MM.1S (cell line): ENCODE data around the gene UGGT2.
"Not testable (repeated sequence)": the region's sequence is repeated elsewhere in the genome, so short reads cannot be mapped to it uniquely, and the experiment has no call there.

Experiments used
- DNase-seq: peaks from one replicate; pipeline ENCODE4 v3.0.0-alpha.2; 2015
- H2AFZ ChIP-seq: fragments of 300-600 bp; sonication (generic); 2 replicates; pipeline ENCODE4 v1.6.0; 2016; ENCODE audit warnings: antibody characterized with exemption, low read length
- H3F3A ChIP-seq: fragments of 300-600 bp; sonication (generic); 2 replicates; pipeline ENCODE4 v1.6.1; 2016; ENCODE audit warnings: mild to moderate bottlenecking, antibody characterized with exemption, low read length, moderate library complexity, mixed read lengths; ENCODE audit not compliant: insufficient read depth
- H3K27ac ChIP-seq: fragments of 300-600 bp; sonication (generic); 2 replicates; pipeline ENCODE4 v1.5.1; 2016; ENCODE audit warnings: mild to moderate bottlenecking, low read length
- H3K27me3 ChIP-seq: fragments of 300-600 bp; sonication (generic); replicated peaks from 2 replicates; pipeline ENCODE4 v1.6.0; 2016; ENCODE audit warnings: low read length; ENCODE audit not compliant: insufficient read depth
- H3K36me3 ChIP-seq: fragments of 300-600 bp; sonication (generic); replicated peaks from 2 replicates; pipeline ENCODE4 v1.6.1; 2016; ENCODE audit warnings: mild to moderate bottlenecking, low read length, mixed read lengths; ENCODE audit not compliant: insufficient read depth
- H3K4me1 ChIP-seq: fragments of 300-600 bp; sonication (generic); 2 replicates; pipeline ENCODE4 v1.6.1; 2016; ENCODE audit warnings: low read length, mixed read lengths
- H3K4me2 ChIP-seq: fragments of 300-600 bp; sonication (generic); 2 replicates; pipeline ENCODE4 v1.6.0; 2016; ENCODE audit warnings: low read depth, low read length
- H3K4me3 ChIP-seq: fragments of 300-600 bp; sonication (generic); 2 replicates; pipeline ENCODE4 v1.5.1; 2016; ENCODE audit warnings: low read length, mixed read lengths
- H3K79me2 ChIP-seq: fragments of 300-600 bp; sonication (generic); 2 replicates; pipeline ENCODE4 v1.6.1; 2016; ENCODE audit warnings: mixed run types, low read length, mixed read lengths
- H3K9ac ChIP-seq: fragments of 300-600 bp; sonication (generic); 2 replicates; pipeline ENCODE4 v1.6.1; 2016; ENCODE audit warnings: low read length, mixed read lengths
- H3K9me2 ChIP-seq: fragments of 300-600 bp; sonication (generic); replicated peaks from 2 replicates; pipeline ENCODE4 v1.6.1; 2016; ENCODE audit warnings: mild to moderate bottlenecking, low read length, mixed read lengths; ENCODE audit not compliant: insufficient read depth
- H3K9me3 ChIP-seq: fragments of 300-600 bp; sonication (generic); replicated peaks from 2 replicates; pipeline ENCODE4 v1.6.1; 2016; ENCODE audit warnings: mild to moderate bottlenecking, low read length, mixed read lengths; ENCODE audit not compliant: insufficient read depth
- H4K20me1 ChIP-seq: fragments of 300-600 bp; sonication (generic); 2 replicates; pipeline ENCODE4 v1.6.1; 2016; ENCODE audit warnings: mild to moderate bottlenecking, low read length, moderate library complexity, mixed read lengths; ENCODE audit not compliant: insufficient read depth
- EZH2 ChIP-seq: fragments of 300-600 bp; sonication (generic); optimal IDR thresholded peaks from 2 replicates; pipeline ENCODE3; 2017; ENCODE audit warnings: low read depth, mild to moderate bottlenecking, antibody characterized with exemption, low read length, mixed read lengths
- EZH2phosphoT487 ChIP-seq: fragments of 300-600 bp; sonication (generic); IDR thresholded peaks from 2 replicates; pipeline ENCODE4 v1.6.1; 2018; ENCODE audit warnings: antibody characterized with exemption, low read length
- TF ChIP-seq, protein P1 (sequence below): fragments of 300-600 bp; sonication (generic); IDR thresholded peaks from 2 replicates; pipeline ENCODE4 v1.5.1; 2016; ENCODE audit warnings: antibody characterized with exemption, low read length, mixed read lengths

UGGT2 gene

DNA sequence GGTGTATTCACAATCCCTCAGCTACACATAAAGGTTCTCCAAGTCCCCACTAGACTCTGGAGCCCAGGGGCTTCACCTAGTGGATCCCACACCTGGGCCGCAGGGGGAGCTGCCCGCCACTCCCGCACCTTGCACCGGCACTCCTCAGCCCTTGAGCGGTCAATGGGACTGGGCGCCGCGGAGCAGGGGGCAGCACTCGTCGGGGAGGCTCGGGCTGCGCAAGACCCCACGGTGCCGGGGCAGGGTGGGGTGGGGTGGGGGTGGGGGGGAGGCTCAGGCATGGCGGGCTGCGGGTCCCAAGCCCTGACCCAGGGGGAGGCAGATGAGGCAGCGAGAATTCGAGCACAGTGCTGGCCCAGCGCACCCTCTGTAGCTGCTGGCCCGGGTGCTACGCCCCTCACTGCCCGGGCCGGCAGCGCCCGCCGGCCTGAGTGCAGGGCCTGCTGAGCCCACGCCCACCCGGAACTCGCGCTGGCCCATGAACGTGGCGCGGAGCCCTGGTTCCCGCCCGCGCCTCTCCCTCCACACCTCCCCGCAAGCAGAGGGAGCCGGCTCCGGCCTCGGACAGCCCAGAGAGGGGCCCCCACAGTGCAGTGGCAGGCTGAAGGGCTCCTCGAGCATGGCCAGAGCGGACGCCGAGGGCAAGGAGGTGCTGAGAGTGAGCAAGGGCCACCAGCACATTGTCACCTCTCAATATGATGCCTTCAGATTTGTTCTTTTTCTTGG is 121.7 kb downstream of the UGGT2 start:
- no peaks in the 10 kb centered on the region for H3F3A ChIP-seq
- TF ChIP-seq, protein P1, sequence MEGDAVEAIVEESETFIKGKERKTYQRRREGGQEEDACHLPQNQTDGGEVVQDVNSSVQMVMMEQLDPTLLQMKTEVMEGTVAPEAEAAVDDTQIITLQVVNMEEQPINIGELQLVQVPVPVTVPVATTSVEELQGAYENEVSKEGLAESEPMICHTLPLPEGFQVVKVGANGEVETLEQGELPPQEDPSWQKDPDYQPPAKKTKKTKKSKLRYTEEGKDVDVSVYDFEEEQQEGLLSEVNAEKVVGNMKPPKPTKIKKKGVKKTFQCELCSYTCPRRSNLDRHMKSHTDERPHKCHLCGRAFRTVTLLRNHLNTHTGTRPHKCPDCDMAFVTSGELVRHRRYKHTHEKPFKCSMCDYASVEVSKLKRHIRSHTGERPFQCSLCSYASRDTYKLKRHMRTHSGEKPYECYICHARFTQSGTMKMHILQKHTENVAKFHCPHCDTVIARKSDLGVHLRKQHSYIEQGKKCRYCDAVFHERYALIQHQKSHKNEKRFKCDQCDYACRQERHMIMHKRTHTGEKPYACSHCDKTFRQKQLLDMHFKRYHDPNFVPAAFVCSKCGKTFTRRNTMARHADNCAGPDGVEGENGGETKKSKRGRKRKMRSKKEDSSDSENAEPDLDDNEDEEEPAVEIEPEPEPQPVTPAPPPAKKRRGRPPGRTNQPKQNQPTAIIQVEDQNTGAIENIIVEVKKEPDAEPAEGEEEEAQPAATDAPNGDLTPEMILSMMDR = no peak
- TF ChIP-seq EZH2 = no peak
- TF ChIP-seq EZH2phosphoT487 = no peak
- no peak overlapping the region for H3K4me2 ChIP-seq
- H3K9me3 ChIP-seq = no peaks in the 10 kb centered on the region
- H3K27ac ChIP-seq = no peak overlapping the region
- H3K27me3 ChIP-seq = no peaks in the 10 kb centered on the region
- no peaks in the 10 kb centered on the region for H3K9me2 ChIP-seq
- no peak for DNase-seq
- no peaks in the 10 kb centered on the region for H3K4me1 ChIP-seq
- no peak overlapping the region for H3K4me3 ChIP-seq
- H2AFZ ChIP-seq = no peak overlapping the region
- H3K79me2 ChIP-seq = no peaks in the 10 kb centered on the region
- H3K36me3 ChIP-seq = no peaks in the 10 kb centered on the region
- no peak overlapping the region for H3K9ac ChIP-seq
- no peaks in the 10 kb centered on the region for H4K20me1 ChIP-seq

DNA sequence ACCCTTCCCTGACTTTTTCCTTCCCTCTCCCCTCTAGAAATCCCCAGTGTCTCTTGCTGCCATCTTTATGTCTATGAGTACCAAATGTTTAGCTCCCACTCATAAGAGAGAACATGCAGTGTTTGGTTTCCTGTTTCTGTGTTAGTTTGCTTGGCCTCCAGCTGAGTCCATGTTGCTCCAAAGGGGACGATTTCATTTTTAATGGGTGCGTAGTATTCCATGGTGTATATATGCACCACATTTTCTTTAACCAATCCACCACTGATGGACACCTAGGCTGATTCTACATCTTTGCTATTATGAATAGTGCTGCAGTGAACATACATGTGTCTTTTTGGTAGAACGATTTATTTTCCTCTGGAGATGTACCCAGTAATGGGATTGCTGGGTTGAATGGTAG is 123.8 kb downstream of the UGGT2 start:
- Histone ChIP-seq H3K27me3 (no peaks in the 10 kb centered on the region), H3K9me3 (no peaks in the 10 kb centered on the region), H3K9ac (no peak overlapping the region), H3K4me1 (no peaks in the 10 kb centered on the region), H3K9me2 (no peaks in the 10 kb centered on the region), H3F3A (no peaks in the 10 kb centered on the region), H4K20me1 (no peaks in the 10 kb centered on the region), H3K36me3 (no peaks in the 10 kb centered on the region), H3K4me3 (no peak overlapping the region), H2AFZ (no peak overlapping the region), H3K79me2 (no peaks in the 10 kb centered on the region), H3K4me2 (no peak overlapping the region), H3K27ac (no peak overlapping the region)
- TF ChIP-seq EZH2 = no peak
- TF ChIP-seq EZH2phosphoT487 = no peak
- TF ChIP-seq, protein P1 = no peak
- no peak for DNase-seq

DNA sequence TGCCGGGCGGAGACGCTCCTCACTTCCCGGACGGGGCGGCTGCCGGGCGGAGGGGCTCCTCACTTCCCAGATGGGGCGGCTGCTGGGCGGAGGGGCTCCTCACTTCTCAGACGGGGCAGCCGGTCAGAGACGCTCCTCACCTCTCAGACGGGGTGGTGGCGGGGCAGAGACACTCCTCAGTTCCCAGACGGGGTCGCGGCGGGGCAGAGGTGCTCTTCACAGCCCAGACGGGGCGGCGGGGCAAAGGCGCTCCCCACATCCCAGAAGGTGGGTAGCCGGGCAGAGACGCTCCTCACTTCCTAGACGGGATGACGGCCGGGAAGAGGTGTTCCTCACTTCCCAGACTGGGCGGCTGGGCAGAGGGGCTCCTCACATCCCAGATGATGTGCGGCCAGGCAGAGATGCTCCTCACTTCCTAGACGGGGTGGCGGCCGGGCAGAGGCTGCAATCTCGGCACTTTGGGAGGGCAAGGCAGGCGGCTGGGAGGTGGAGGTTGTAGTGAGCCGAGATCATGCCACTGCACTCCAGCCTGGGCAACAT is 124.8 kb downstream of the UGGT2 start:
- not testable (repeated sequence) for H3K4me1 ChIP-seq, H3K4me3 ChIP-seq, H3K9me2 ChIP-seq, H3K27me3 ChIP-seq, H3K9me3 ChIP-seq, H3F3A ChIP-seq, H3K9ac ChIP-seq, H3K36me3 ChIP-seq, DNase-seq, H3K27ac ChIP-seq, H4K20me1 ChIP-seq, H2AFZ ChIP-seq, H3K79me2 ChIP-seq, H3K4me2 ChIP-seq

DNA sequence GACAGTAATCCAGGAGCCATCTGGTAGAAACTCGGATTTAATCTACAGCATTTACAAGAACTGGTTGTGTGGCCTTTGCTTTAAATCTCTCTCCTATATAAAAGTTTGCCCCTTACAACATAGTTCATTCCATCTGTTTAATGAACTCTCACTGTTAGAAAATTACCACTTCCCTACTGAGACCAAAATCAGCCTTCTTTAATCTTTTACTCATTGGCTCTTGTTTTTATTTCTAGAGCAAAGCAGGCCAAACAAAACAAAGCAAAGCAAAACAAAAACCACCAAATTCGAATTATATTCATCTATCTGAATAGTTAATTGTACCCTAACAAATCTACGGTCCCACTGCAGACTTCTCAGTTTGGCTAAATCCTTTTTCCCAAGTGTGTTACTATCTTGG is 127.0 kb downstream of the UGGT2 start:
- no peak for DNase-seq
- Histone ChIP-seq H3K27ac (no peak overlapping the region), H3K4me3 (no peak overlapping the region), H3K9me2 (no peaks in the 10 kb centered on the region), H3K27me3 (no peaks in the 10 kb centered on the region), H3K4me2 (no peak overlapping the region), H2AFZ (no peak overlapping the region), H3K36me3 (no peaks in the 10 kb centered on the region), H3K9ac (no peak overlapping the region), H4K20me1 (no peaks in the 10 kb centered on the region), H3K79me2 (no peaks in the 10 kb centered on the region), H3F3A (no peaks in the 10 kb centered on the region), H3K4me1 (0 out of 2 replicates have a peak, but pooled peaks cover 4% of the 10 kb centered on the region), H3K9me3 (no peaks in the 10 kb centered on the region)
- TF ChIP-seq, protein P1 = no peak
- TF ChIP-seq EZH2 (no peak), EZH2phosphoT487 (no peak)
